Middle frontal gyrus (tissue), 1 donor: ENCODE measurements around the gene ZC3H18.

Experiments
- DNase-seq: peaks from one replicate; pipeline ENCODE4 v3.0.0-alpha.2; 2015; ENCODE audit warnings: low spot score; ENCODE audit errors: extremely low spot score

ZC3H18 gene

GRCh38 chr16:88638323-88639230 lies 68.4 kb downstream of the ZC3H18 start, which contains the start of gene IL17C:
Gene IL17C (plus strand): TSS chr16:88638572. CDS start chr16:88638642, 70 bp downstream.
- DNase-seq: no peak

- DNase-seq: no peak
These were observed 69.2 kb downstream of the ZC3H18 start for GRCh38 chr16:88639231-88640038.

GRCh38 chr16:88640039-88640495 lies 69.9 kb downstream of the ZC3H18 start:
- no peak for DNase-seq

GRCh38 chr16:88640498-88641247 lies 70.5 kb downstream of the ZC3H18 start:
- DNase-seq: no peak

GRCh38 chr16:88642881-88643643 lies 72.9 kb downstream of the ZC3H18 start:
- DNase-seq: no peak

- DNase-seq: no peak
These were observed 73.4 kb downstream of the ZC3H18 start for GRCh38 chr16:88643644-88643932.

- no peak for DNase-seq
These were observed 75.3 kb downstream of the ZC3H18 start for GRCh38 chr16:88645455-88645854.

GRCh38 chr16:88645941-88646340 lies 75.7 kb downstream of the ZC3H18 start:
- no peak for DNase-seq

GRCh38 chr16:88646345-88647034 lies 76.3 kb downstream of the ZC3H18 start:
- no peak for DNase-seq

- DNase-seq: no peak
These were observed 77.2 kb downstream of the ZC3H18 start for GRCh38 chr16:88647178-88648070.

GRCh38 chr16:88649195-88649923 lies 79.2 kb downstream of the ZC3H18 start:
- DNase-seq: no peak

GRCh38 chr16:88649924-88650748 lies 79.9 kb downstream of the ZC3H18 start:
- DNase-seq: no peak

- DNase-seq: no peak
These were observed 80.6 kb downstream of the ZC3H18 start, which contains the start of gene CYBA for GRCh38 chr16:88650749-88651275. Gene CYBA (minus strand): TSS chr16:88651053. CDS start chr16:88651013, 40 bp downstream.

GRCh38 chr16:88651276-88651988 lies 81.2 kb downstream of the ZC3H18 start:
- no peak for DNase-seq

GRCh38 chr16:88651989-88652761 lies 82.0 kb downstream of the ZC3H18 start:
- DNase-seq: no peak

GRCh38 chr16:88652762-88653063 lies 82.5 kb downstream of the ZC3H18 start:
- DNase-seq: no peak
